HG03442 (cell line): ENCODE measurements around the gene KLHDC4.

Experiments
- ATAC-seq: cut with Tn5 transposase; IDR thresholded peaks from one replicate; pipeline ENCODE4 v1.9.1; 2021; ENCODE audit warnings: mild to moderate bottlenecking, moderate library complexity; ENCODE audit not compliant: unreplicated experiment

Gene KLHDC4

DNA sequence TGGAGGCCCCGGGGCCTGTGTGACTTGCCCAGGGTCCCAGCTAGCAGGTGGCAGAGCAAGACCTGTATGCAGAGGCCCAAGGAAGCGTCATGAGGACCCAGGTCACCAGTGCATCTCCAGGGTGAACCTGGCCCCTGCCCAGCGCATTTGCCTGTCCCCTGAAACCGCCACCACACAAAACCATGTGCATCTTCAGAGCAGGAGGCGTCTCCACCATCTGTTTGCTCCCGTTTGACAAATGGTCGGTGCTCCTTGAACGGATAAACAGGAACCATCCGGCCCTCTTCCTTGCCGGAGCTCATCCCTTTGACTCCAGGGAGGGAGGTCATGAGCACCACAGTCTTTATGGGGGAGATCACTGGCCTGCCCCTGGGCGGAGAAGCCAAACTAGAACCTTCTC lies 101.0 kb downstream of the KLHDC4 start:
- no peak for ATAC-seq

DNA sequence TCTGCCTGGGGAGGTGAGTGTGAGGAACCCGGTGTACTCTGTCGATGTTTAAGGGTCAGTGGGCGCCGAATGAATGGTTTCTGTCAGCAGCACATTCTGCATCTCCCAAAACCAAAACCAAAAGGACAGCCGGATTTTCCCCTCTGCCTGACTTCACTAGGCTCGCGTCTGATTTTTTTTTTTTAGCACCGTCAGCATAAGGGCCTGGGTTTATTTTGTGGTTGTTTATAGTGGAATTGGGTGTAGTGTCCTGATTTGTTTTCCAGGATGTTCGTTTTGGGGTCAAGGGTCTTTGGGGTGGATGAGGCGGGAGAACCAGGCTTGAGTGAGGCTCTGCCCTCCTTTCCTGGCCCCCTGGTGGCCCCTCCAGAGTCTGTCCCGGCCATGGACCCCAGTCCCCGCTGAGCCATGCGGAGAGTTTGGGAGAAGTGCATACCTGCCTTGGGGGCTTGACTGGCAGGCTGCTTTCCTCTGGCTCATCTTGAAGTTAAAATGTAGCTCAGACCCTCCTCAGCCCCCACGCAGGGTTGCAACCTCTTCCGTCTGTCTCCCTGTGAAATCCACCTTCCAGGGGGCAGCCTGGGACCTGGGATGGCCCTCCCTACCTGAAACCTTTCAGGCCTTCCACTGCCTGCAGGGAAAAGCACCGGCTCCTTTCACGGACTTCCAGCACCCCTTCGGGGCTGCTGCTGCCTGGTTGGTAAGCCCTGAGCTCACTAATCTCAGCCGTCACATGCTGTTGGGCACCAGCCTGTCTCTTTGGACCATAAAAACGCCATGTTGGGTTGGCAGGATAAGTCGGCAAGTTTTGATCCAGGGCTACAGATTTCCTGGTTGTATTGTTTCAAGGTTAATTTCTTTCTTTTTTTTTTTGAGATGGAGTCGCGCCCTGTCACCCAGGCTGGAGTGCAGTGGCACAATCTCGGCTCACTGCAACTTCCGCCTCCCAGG lies 103.3 kb downstream of the KLHDC4 start:
- no peak for ATAC-seq

DNA sequence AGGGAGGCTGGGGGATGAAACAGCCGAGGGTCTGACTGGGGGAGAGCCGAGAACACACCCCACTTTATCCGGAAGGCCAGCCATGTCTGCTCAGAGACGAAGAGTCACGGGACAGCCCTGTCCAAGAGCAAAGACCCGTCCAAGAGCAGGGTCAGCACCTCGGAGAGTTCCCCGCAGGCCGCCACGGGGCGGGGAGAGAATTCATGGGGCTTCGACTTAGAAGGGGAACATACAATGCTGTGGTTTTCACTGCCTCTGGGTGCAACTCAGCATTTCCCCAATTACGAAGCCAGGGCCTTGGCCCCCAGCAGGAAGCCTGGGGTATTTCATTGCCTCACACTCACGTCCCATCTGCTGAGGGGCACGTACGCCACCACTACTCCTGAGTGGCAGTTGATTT lies 104.2 kb downstream of the KLHDC4 start:
- no peak for ATAC-seq

DNA sequence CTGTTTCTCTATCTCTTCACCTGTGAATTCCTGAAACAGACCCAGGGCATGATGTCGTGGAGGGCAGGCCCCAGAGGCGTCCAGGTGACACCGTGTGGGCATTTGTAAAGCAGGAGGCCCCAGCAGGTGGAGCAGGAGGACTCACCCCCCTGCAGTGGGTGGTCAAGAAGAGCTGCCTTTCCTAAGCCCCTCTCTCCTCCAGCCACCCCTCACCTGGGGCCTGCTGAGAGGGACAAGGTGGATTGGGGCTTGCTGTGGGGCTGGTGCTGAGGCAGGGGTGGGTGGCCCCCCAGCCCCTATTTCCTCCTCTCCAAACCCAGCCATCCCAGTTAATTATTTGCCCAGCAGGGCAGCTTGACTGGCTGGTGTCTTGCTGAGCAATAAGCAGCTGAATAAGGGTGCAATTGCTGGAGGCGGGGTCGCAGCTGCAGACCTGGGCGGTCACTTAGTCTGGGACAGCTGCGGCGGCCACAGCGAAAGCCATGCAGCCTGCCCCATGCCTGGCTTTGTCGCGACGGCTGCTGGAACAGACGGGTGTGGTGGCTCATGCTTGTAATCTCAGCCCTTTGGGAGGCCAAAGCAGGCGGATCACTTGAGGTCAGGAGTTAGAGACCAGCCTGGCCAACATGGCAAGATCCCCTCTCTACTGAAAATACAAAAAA lies 107.1 kb downstream of the KLHDC4 start:
- ATAC-seq = no peak
